GM12872 (cell line): ENCODE results near the gene SNRPA1.

ENCODE experiments used
- CTCF ChIP-seq: IDR thresholded peaks from 3 replicates; pipeline ENCODE4 v1.5.1; 2011; ENCODE audit warnings: low read depth, mild to moderate bottlenecking, low read length, moderate library complexity; ENCODE audit not compliant: insufficient read depth

Gene SNRPA1

GRCh38 chr15:101250873-101251829 lies 43.9 kb downstream of the SNRPA1 start:
- no peak for TF ChIP-seq CTCF

- no peak for TF ChIP-seq CTCF
Observed at GRCh38 chr15:101250341-101250831, 44.7 kb downstream of the SNRPA1 start.

- no peak for TF ChIP-seq CTCF
Observed at GRCh38 chr15:101248274-101248673, 46.8 kb downstream of the SNRPA1 start.

- TF ChIP-seq CTCF, result no peak
Observed at GRCh38 chr15:101246824-101247745, 48.0 kb downstream of the SNRPA1 start.

- no peak for TF ChIP-seq CTCF
Observed at GRCh38 chr15:101246391-101246790, 48.7 kb downstream of the SNRPA1 start.

GRCh38 chr15:101244889-101245668 lies 50.0 kb downstream of the SNRPA1 start:
- TF ChIP-seq CTCF, result no peak
